ENCODE results near the gene SPDEF.

The SPDEF gene

GRCh38 chr6:34568341-34569201 lies 12.4 kb upstream of the SPDEF start:
- ChIA-PET POLR2A (no interaction called here), CTCF (no interaction called here)
- TF ChIP-seq CTCF (IDR thresholded peaks at IDR 0.05; ENCODE audit: insufficient read depth, low read length, missing control alignments) = no peak
- no peak for DNase-seq (ENCODE audit: low read depth, low spot score)
- no peak overlapping the region for H3K4me3 ChIP-seq (ENCODE audit: low read depth, low read length)

GRCh38 chr6:34566830-34567546 lies 10.9 kb upstream of the SPDEF start:
- POLR2A ChIA-PET = no interaction called here
- no peak for DNase-seq (ENCODE audit: low read depth, low spot score)
- CTCF ChIA-PET = interaction anchor here (1.1 kb wide), 1 partner anchor 41 kb away, joined by 3 read pairs; no protein-coding TSS in a partner anchor

GRCh38 chr6:34565722-34566137 lies 9.6 kb upstream of the SPDEF start:
- TF ChIP-seq CTCF (IDR thresholded peaks at IDR 0.05; ENCODE audit: insufficient read depth, low read length, missing control alignments) = no peak
- POLR2A ChIA-PET = no interaction called here
- no peak for DNase-seq (ENCODE audit: low read depth, low spot score)
- CTCF ChIA-PET = no interaction called here
- no peak overlapping the region for H3K4me3 ChIP-seq (ENCODE audit: low read depth, low read length)

More at GRCh38 chr6:34566830-34567546, 10.9 kb upstream of the SPDEF start:
- no peak for TF ChIP-seq CTCF (IDR thresholded peaks at IDR 0.05; ENCODE audit: insufficient read depth, low read length, missing control alignments)
- no peak overlapping the region for H3K4me3 ChIP-seq (ENCODE audit: low read depth, low read length)

- ChIA-PET POLR2A (no interaction called here), CTCF (interaction anchor here (1.0 kb wide), 1 partner anchor 9 kb away, joined by 3 read pairs; no protein-coding TSS in a partner anchor)
- no peak overlapping the region for H3K4me3 ChIP-seq (ENCODE audit: low read depth, low read length)
- TF ChIP-seq CTCF (IDR thresholded peaks at IDR 0.05; ENCODE audit: insufficient read depth, low read length, missing control alignments) = no peak
- DNase-seq (ENCODE audit: low read depth, low spot score) = no peak
These were observed 8.1 kb upstream of the SPDEF start for GRCh38 chr6:34564181-34564580.

- DNase-seq (ENCODE audit: low read depth, low spot score) = no peak
- no peak for TF ChIP-seq CTCF (IDR thresholded peaks at IDR 0.05; ENCODE audit: insufficient read depth, low read length, missing control alignments)
- H3K4me3 ChIP-seq (ENCODE audit: low read depth, low read length) = no peak overlapping the region
- POLR2A ChIA-PET = no interaction called here
- CTCF ChIA-PET = interaction anchor here (1.0 kb wide), 1 partner anchor 9 kb away, joined by 3 read pairs; no protein-coding TSS in a partner anchor
These were observed 7.4 kb upstream of the SPDEF start for GRCh38 chr6:34563513-34563870.

- ChIA-PET CTCF (interaction anchor here (1.0 kb wide), 1 partner anchor 8 kb away, joined by 3 read pairs; no protein-coding TSS in a partner anchor), POLR2A (no interaction called here)
- no peak overlapping the region for H3K4me3 ChIP-seq (ENCODE audit: low read depth, low read length)
- TF ChIP-seq CTCF (IDR thresholded peaks at IDR 0.05; ENCODE audit: insufficient read depth, low read length, missing control alignments) = no peak
- DNase-seq (ENCODE audit: low read depth, low spot score) = no peak
These were observed 6.9 kb upstream of the SPDEF start for GRCh38 chr6:34562861-34563512.

All from AG04449 (cell line).